Chondrocyte (in vitro differentiated cells): Measurements from ENCODE around the gene DENND4A. TPM values are rescaled to one million over a fixed set of nuclear protein-coding genes. Genes with fewer than 3 reads are reported as not detected.

Source experiments
- DNase-seq: peaks from one replicate; pipeline ENCODE4 v3.0.0; 2021; ENCODE audit warnings: mixed read lengths, low spot score
- H3K27ac Mint-ChIP-seq: one replicate; pipeline ENCODE4 v1.8.0; 2021; ENCODE audit warnings: mild to moderate bottlenecking, moderate library complexity, mixed read lengths; ENCODE audit not compliant: unreplicated experiment
- H3K27me3 Mint-ChIP-seq: 2 replicates; pipeline ENCODE4 v1.8.0; 2021; ENCODE audit warnings: low read depth, mixed read lengths
- H3K36me3 Mint-ChIP-seq: 2 replicates; pipeline ENCODE4 v1.8.0; 2021; ENCODE audit warnings: low read depth, mixed read lengths
- H3K4me1 Mint-ChIP-seq: 2 replicates; pipeline ENCODE4 v1.8.0; 2021; ENCODE audit warnings: low read depth, mild to moderate bottlenecking, mixed read lengths
- H3K4me3 Mint-ChIP-seq: one replicate; pipeline ENCODE4 v1.8.0; 2021; ENCODE audit warnings: mild to moderate bottlenecking, moderate library complexity, mixed read lengths; ENCODE audit not compliant: unreplicated experiment
- H3K9me3 Mint-ChIP-seq: 2 replicates; pipeline ENCODE4 v1.8.0; 2021; ENCODE audit warnings: low read depth, mixed read lengths
- total RNA-seq: library from RNA; stranded (reverse); gene quantifications from 3 replicates; pipeline ENCODE4 v1.2.1, GENCODE V29; 2021
- TF ChIP-seq, protein P1 (sequence below): fragments of 200-600 bp; sonication (generic); IDR thresholded peaks from 2 replicates; pipeline ENCODE4 v1.5.0; 2021; ENCODE audit warnings: antibody characterized with exemption, mild to moderate bottlenecking, moderate library complexity

DENND4A gene
- total RNA-seq, 1 donor from 2014 or later, result 9.7 TPM

DNA sequence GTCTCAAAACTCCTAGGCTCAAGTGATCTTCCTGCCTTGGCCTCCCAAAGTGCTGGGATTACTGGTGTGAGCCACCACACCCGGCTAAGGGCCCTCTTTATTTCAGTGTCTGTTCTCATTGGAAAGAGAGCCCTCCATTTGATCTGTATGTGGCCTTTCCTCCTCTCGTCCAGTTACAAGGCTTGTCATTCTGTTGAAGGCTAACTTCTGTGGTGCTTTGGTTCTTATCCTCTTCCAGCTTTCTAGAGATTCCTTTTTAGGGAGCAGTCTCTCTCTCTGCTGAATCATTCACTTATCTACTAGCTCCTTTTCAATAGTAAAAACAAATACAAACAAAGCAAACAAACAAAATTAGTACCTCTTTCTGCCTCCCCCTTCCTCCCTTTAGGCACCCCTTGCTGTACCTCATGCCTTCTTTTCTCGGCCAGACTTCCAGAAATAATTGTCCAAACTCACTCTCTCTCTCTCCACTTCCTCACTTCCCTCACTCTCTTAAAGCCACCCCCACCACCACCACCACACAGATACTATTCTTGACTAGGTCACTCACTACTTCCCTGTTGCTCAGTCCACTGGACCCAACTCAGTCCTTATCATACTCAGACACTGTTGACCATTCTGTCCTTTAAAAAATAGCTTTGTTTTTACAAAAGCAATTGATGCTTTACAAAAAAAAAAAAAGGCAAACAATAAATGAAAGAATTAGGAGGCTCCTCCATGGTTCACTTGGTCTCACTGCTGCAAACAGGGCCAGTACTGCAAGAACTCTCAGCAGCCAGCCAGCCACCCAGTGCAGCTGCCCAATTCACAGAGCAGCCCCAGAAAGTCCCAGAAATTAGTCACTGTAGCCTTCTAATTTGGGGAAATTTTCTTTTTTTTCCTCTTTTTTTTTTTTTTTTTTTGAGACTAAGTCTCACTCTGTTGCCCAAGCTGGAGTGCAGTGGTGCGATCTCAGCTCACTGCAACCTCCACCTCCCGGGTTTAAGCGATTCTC, 45.5 kb upstream of the DENND4A start:
- Mint-ChIP-seq H3K27me3 (peaks cover 13% of the 10 kb centered on the region), H3K27ac (no peak overlapping the region), H3K4me1 (peaks cover 38% of the 10 kb centered on the region), H3K4me3 (no peak overlapping the region), H3K9me3 (no peaks in the 10 kb centered on the region), H3K36me3 (no peaks in the 10 kb centered on the region)
- TF ChIP-seq, protein P1, sequence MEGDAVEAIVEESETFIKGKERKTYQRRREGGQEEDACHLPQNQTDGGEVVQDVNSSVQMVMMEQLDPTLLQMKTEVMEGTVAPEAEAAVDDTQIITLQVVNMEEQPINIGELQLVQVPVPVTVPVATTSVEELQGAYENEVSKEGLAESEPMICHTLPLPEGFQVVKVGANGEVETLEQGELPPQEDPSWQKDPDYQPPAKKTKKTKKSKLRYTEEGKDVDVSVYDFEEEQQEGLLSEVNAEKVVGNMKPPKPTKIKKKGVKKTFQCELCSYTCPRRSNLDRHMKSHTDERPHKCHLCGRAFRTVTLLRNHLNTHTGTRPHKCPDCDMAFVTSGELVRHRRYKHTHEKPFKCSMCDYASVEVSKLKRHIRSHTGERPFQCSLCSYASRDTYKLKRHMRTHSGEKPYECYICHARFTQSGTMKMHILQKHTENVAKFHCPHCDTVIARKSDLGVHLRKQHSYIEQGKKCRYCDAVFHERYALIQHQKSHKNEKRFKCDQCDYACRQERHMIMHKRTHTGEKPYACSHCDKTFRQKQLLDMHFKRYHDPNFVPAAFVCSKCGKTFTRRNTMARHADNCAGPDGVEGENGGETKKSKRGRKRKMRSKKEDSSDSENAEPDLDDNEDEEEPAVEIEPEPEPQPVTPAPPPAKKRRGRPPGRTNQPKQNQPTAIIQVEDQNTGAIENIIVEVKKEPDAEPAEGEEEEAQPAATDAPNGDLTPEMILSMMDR, result no peak
- no peak for DNase-seq

GRCh38 chr15:65836665-65837064, 44.6 kb upstream of the DENND4A start:
- Mint-ChIP-seq H3K27ac (no peak overlapping the region), H3K4me1 (peaks cover 45% of the 10 kb centered on the region), H3K36me3 (no peaks in the 10 kb centered on the region), H3K27me3 (peaks cover 13% of the 10 kb centered on the region), H3K9me3 (no peaks in the 10 kb centered on the region), H3K4me3 (no peak overlapping the region)
- TF ChIP-seq, protein P1, result peak; percentile 31
- no peak for DNase-seq

DNA sequence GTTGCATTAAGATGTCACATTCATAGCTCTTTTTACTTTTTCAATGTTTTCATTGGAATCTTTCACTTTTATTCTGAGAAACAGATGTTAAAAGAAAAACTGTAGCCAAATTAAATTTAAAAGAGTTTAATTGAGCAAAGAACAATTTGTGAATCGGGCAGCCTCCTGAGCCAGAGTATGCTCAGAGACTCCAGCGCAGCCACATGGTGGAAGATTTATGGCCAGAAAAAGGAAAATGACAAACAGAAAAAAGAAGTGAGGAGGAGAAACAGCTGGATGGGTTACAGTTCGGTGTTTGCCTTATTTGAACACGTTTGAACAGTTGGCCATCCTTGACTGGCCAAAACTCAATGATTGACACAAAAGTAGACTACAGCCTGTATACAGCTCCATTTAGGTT, 43.4 kb upstream of the DENND4A start:
- H3K4me1 Mint-ChIP-seq, result peaks cover 39% of the 10 kb centered on the region
- H3K9me3 Mint-ChIP-seq, result no peaks in the 10 kb centered on the region
- H3K36me3 Mint-ChIP-seq, result no peaks in the 10 kb centered on the region
- no peak overlapping the region for H3K27ac Mint-ChIP-seq
- H3K27me3 Mint-ChIP-seq, result peaks cover 10% of the 10 kb centered on the region
- DNase-seq, result no peak
- TF ChIP-seq, protein P1, result no peak
- no peak overlapping the region for H3K4me3 Mint-ChIP-seq

DNA sequence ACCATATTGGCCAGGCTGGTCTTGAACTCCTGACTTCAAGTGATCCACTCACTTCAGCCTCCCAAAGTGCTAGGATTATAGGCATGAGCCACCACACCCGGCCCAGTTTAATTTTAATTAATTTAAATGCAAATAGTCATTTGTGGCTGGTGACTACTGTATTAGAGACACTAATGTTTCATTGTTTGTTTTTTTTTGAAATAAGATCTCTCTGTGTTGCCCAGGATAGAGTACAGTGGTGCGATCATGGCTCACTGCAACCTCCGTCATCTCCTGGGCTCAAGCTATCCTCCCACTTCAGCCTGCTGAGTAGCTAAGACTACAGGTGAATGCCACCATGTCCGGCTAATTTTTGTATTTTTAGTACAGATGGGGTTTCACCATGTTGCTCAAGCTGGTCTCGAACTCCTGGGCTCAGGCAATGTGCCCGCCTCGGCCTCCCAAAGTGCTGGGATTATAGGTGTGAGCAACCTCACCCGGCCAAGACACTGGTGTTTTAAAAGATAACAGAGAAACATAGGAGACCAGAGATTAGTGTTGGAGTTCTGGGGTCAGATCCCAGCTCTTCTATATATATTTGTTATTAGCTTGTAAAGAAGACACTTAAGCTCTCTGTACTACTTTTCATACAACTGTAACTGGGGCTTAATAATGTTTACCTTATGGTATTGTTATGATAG, 42.6 kb upstream of the DENND4A start:
- Mint-ChIP-seq H3K4me1 (peaks cover 39% of the 10 kb centered on the region), H3K27me3 (peaks cover 10% of the 10 kb centered on the region), H3K27ac (no peak overlapping the region), H3K9me3 (no peaks in the 10 kb centered on the region), H3K4me3 (no peak overlapping the region), H3K36me3 (no peaks in the 10 kb centered on the region)
- DNase-seq, result no peak
- TF ChIP-seq, protein P1, result no peak

- Mint-ChIP-seq H3K4me1 (peaks cover 39% of the 10 kb centered on the region), H3K36me3 (no peaks in the 10 kb centered on the region), H3K27me3 (peaks cover 8% of the 10 kb centered on the region), H3K27ac (peak overlapping the region; percentile 95), H3K4me3 (peak overlapping the region; percentile 24), H3K9me3 (no peaks in the 10 kb centered on the region)
- DNase-seq, result no peak
- TF ChIP-seq, protein P1, result no peak
Observed at GRCh38 chr15:65833501-65834205, 41.6 kb upstream of the DENND4A start.
